Spleen (tissue), 11 donors: ENCODE data around the gene BOK. TPM values are rescaled to one million over a fixed set of nuclear protein-coding genes. Genes with fewer than 3 reads are reported as not detected.
A peak's percentile ranks its signal among the peaks of the same experiment; 100 is the strongest.

Source experiments
- DNase-seq: peaks from one replicate; pipeline ENCODE4 v3.0.0-alpha.2; 2020
- H3K27ac ChIP-seq, 8 donors: fragments of 200-600 bp; sonication (generic) in 7 of 8; 1 replicate in 4 of 8; 2 replicates in 4 of 8; pipeline versions ENCODE4 v1.5.0 to v1.8.0; 2016 to 2021; ENCODE audit warnings: inconsistent platforms in 4 of 8, mild to moderate bottlenecking in 4 of 8, moderate library complexity in 1 of 8
- H3K27me3 ChIP-seq, 7 donors: fragments of 200-600 bp; sonication (generic) in 6 of 7; replicated peaks in 1 of 7; 1 replicate in 4 of 7; 2 replicates in 3 of 7; pipeline versions ENCODE4 v1.5.0 to v1.8.0; 2016 to 2021; ENCODE audit warnings: inconsistent platforms in 3 of 7, mild to moderate bottlenecking in 1 of 7
- H3K36me3 ChIP-seq, 6 donors: fragments of 200-600 bp; sonication (generic) in 5 of 6; 1 replicate in 4 of 6; 2 replicates in 2 of 6; pipeline versions ENCODE4 v1.5.0 to v1.8.0; 2016 to 2021; ENCODE audit warnings: inconsistent platforms in 2 of 6
- H3K4me1 ChIP-seq, 6 donors: fragments of 200-600 bp; sonication (generic) in 5 of 6; 1 replicate in 3 of 6; 2 replicates in 3 of 6; pipeline versions ENCODE4 v1.5.0 to v1.8.0; 2016 to 2021; ENCODE audit warnings: inconsistent platforms in 3 of 6
- H3K4me3 ChIP-seq, 8 donors: fragments of 200-600 bp; sonication (generic) in 7 of 8; 1 replicate in 4 of 8; 2 replicates in 4 of 8; pipeline versions ENCODE4 v1.5.0 to v1.8.0; 2016 to 2021; ENCODE audit warnings: inconsistent platforms in 4 of 8, mild to moderate bottlenecking in 4 of 8, moderate library complexity in 2 of 8
- H3K9me3 ChIP-seq, 8 donors: fragments of 200-600 bp; sonication (generic) in 7 of 8; 1 replicate in 4 of 8; 2 replicates in 4 of 8; pipeline versions ENCODE4 v1.5.0 to v1.8.0; 2016 to 2021; ENCODE audit warnings: inconsistent platforms in 4 of 8
- CTCF ChIP-seq, 11 experiments: fragments of 200-600 bp in 7 of 11; fragments of 450-650 bp in 4 of 11; sonication (generic) in 4 of 11; IDR thresholded peaks in 8 of 11; conservative IDR thresholded peaks in 3 of 11; 1 replicate in 7 of 11; 2 replicates in 4 of 11; pipeline versions ENCODE4 v1.4.0 to v1.8.0; 2016 to 2021; ENCODE audit warnings: antibody characterized with exemption in 11 of 11, inconsistent platforms in 4 of 11, mild to moderate bottlenecking in 1 of 11
- POLR2A ChIP-seq, 3 donors: fragments of 450-650 bp; IDR thresholded peaks; one replicate each; pipeline ENCODE4 v1.5.1; 2017; ENCODE audit warnings: antibody characterized with exemption in 3 of 3, mild to moderate bottlenecking in 1 of 3
- POLR2AphosphoS5 ChIP-seq, 3 donors: sonication (generic); formaldehyde crosslinking; IDR thresholded peaks; one replicate each; pipeline ENCODE4 v1.5.1; 2017; ENCODE audit warnings: antibody characterized with exemption in 3 of 3
- WGBS, 5 donors: extraction: QIAGEN DNeasy Blood & Tissue Kit in 3 of 5; methylation state at CpG; one replicate each; pipeline versions ENCODE4 v1.1.5 to v1.1.7; 2013 to 2018; 5-methylcytosine and 5-hydroxymethylcytosine counted together
- intact Hi-C: fragments of 100-400 bp; cut with DNase I; formaldehyde crosslinking; loops from one replicate; pipeline ENCODE4 v1.15.0; 2023; ENCODE audit warnings: low total_unique reads
- polyA plus RNA-seq, 3 donors: library from polyadenylated mRNA; stranded (reverse); fragments of 200-250 nt; gene quantifications; one replicate each; pipeline ENCODE4 v1.2.1, GENCODE V29; 2013
- total RNA-seq, 7 donors: library from RNA; depleted of rRNA in 3 of 7; stranded (reverse); fragments of >200 nt in 3 of 7; fragmentation: NEBNext Ultra II Directional in 4 of 7; extraction: Animal tissue kit (Norgen Biotek cat#: 25700) in 4 of 7; gene quantifications; one replicate each; pipeline versions ENCODE4 v1.1.0 to v1.2.1, GENCODE V29; 2016 to 2021
- donor health status: healthy with polysubstance abuse.
- donor health status: DM: no; HTN: no; CAD: no; lungs with moderate emphysema.
- donor health status: DM: no; HTN: no; CAD: no.
- donor health status: Bipolar disorder and iron deficiency.
- donor health status: healthy.
- donor health status: DM: no; HTN: no; CAD: no.
- donor health status: DM: yes; HTN: yes; CAD: no.

BOK gene
- total and polyA plus RNA-seq, 10 donors: 3.0 to 19.4 (median 7.5) TPM

GRCh38 chr2:241598061-241598460 is 39.5 kb downstream of the BOK start:
- WGBS, 5 donors: 83 to 96% (median 89%) methylated on average over 5 of the region's 5 CpGs
- no peaks in the 10 kb centered on the region for H3K4me1 ChIP-seq
- no peaks in the 10 kb centered on the region for H3K27me3 ChIP-seq
- no peak overlapping the region for H3K27ac ChIP-seq
- H3K36me3 ChIP-seq: peaks cover 2 to 100% (median 49%) of the 10 kb centered on the region in 6 donors
- intact Hi-C loops: no loop called here
- no peak for DNase-seq
- H3K9me3 ChIP-seq: no peaks in the 10 kb centered on the region
- H3K4me3 ChIP-seq: no peak overlapping the region
- TF ChIP-seq POLR2AphosphoS5 (IDR thresholded peaks at IDR 0.05): no peak
- no peak for TF ChIP-seq POLR2A (IDR thresholded peaks at IDR 0.05)
- TF ChIP-seq CTCF (IDR thresholded peaks at IDR 0.05 in 8 of 11, conservative IDR thresholded peaks at IDR 0.05 in 3 of 11): no peak

- Histone ChIP-seq H3K27ac (no peak overlapping the region), H3K27me3 (no peaks in the 10 kb centered on the region), H3K9me3 (no peaks in the 10 kb centered on the region), H3K36me3 (peaks cover 2 to 100% (median 48%) of the 10 kb centered on the region in 6 donors), H3K4me1 (no peaks in the 10 kb centered on the region), H3K4me3 (no peak overlapping the region)
- TF ChIP-seq CTCF (IDR thresholded peaks at IDR 0.05 in 8 of 11, conservative IDR thresholded peaks at IDR 0.05 in 3 of 11): peak in 2 of 11 experiments; percentile 10 to 35
- no peak for TF ChIP-seq POLR2AphosphoS5 (IDR thresholded peaks at IDR 0.05)
- TF ChIP-seq POLR2A (IDR thresholded peaks at IDR 0.05): no peak
- WGBS, 5 donors: 73 to 100% (median 80%) methylated on average over 1 of the region's 1 CpG
- no peak for DNase-seq
- intact Hi-C loops: no loop called here
Observed at GRCh38 chr2:241598487-241598886, 39.9 kb downstream of the BOK start.

GRCh38 chr2:241599615-241600014 is 41.1 kb downstream of the BOK start:
- no peaks in the 10 kb centered on the region for H3K4me1 ChIP-seq
- intact Hi-C loops: no loop called here
- TF ChIP-seq CTCF (IDR thresholded peaks at IDR 0.05 in 8 of 11, conservative IDR thresholded peaks at IDR 0.05 in 3 of 11): no peak
- no peak for TF ChIP-seq POLR2A (IDR thresholded peaks at IDR 0.05)
- TF ChIP-seq POLR2AphosphoS5 (IDR thresholded peaks at IDR 0.05): no peak
- no peak overlapping the region for H3K4me3 ChIP-seq
- peaks cover 2 to 100% (median 51%) of the 10 kb centered on the region in 6 donors for H3K36me3 ChIP-seq
- H3K27ac ChIP-seq: no peak overlapping the region
- no peaks in the 10 kb centered on the region for H3K27me3 ChIP-seq
- 84 to 90% (median 88%) methylated on average over 6 of the region's 6 CpGs for WGBS, 5 donors
- DNase-seq: no peak
- H3K9me3 ChIP-seq: no peaks in the 10 kb centered on the region

- peaks cover 2 to 100% (median 57%) of the 10 kb centered on the region in 6 donors for H3K36me3 ChIP-seq
- intact Hi-C loops: no loop called here
- TF ChIP-seq CTCF (IDR thresholded peaks at IDR 0.05 in 8 of 11, conservative IDR thresholded peaks at IDR 0.05 in 3 of 11) (no peak), POLR2AphosphoS5 (IDR thresholded peaks at IDR 0.05) (peak in 1 of 3 donors; percentile 26)
- WGBS, 5 donors: 91 to 98% (median 92%) methylated on average over 7 to 13 of the region's 13 CpGs
- H3K27ac ChIP-seq: no peak overlapping the region
- H3K4me1 ChIP-seq: no peaks in the 10 kb centered on the region
- no peaks in the 10 kb centered on the region for H3K27me3 ChIP-seq
- peak; percentile 54 for DNase-seq
- H3K4me3 ChIP-seq: no peak overlapping the region
- H3K9me3 ChIP-seq: no peaks in the 10 kb centered on the region
Observed at GRCh38 chr2:241601841-241602240, 43.3 kb downstream of the BOK start.
